GM23338 (cell line): ENCODE measurements around the gene CSTPP1. TPM values are rescaled to one million over a fixed set of nuclear protein-coding genes. Genes with fewer than 3 reads are reported as not detected.

Experiments
- ATAC-seq: fragments of 200-7000 bp; cut with Tn5 transposase; 3 replicates; pipeline ENCODE4 v1.9.1; 2020
- DNase-seq: peaks from one replicate; pipeline ENCODE4 v3.0.0-alpha.2; 2015; ENCODE audit warnings: low spot score
- H2AFZ ChIP-seq: fragments of 200-600 bp; sonication (generic); 2 replicates; pipeline ENCODE4 v1.8.0; 2016; ENCODE audit warnings: antibody characterized with exemption, mild to moderate bottlenecking, moderate library complexity
- H3F3A ChIP-seq: fragments of 200-600 bp; sonication (generic); replicated peaks from 2 replicates; pipeline ENCODE4 v1.8.0; 2017; ENCODE audit warnings: antibody characterized with exemption, mixed run types, low read depth
- H3K27ac ChIP-seq: fragments of 200-600 bp; sonication (generic); 2 replicates; pipeline ENCODE4 v1.6.1; 2016; ENCODE audit warnings: low read depth
- H3K27me3 ChIP-seq: fragments of 200-600 bp; sonication (generic); 2 replicates; pipeline ENCODE4 v1.8.0; 2016; ENCODE audit warnings: mild to moderate bottlenecking, mixed run types, moderate library complexity; ENCODE audit not compliant: insufficient read depth
- H3K36me3 ChIP-seq: fragments of 200-600 bp; sonication (generic); 2 replicates; pipeline ENCODE4 v1.8.0; 2016; ENCODE audit warnings: mild to moderate bottlenecking; ENCODE audit not compliant: insufficient read depth
- H3K4me1 ChIP-seq: fragments of 200-600 bp; sonication (generic); 2 replicates; pipeline ENCODE4 v1.8.0; 2016; ENCODE audit warnings: mild to moderate bottlenecking, moderate library complexity; ENCODE audit not compliant: insufficient read depth
- H3K4me2 ChIP-seq: fragments of 200-600 bp; sonication (generic); 2 replicates; pipeline ENCODE4 v1.7.1; 2017; ENCODE audit warnings: mixed run types
- H3K4me3 ChIP-seq: fragments of 200-600 bp; sonication (generic); 2 replicates; pipeline ENCODE4 v1.6.1; 2016; ENCODE audit warnings: mixed run types
- H3K79me2 ChIP-seq: fragments of 200-600 bp; sonication (generic); replicated peaks from 2 replicates; pipeline ENCODE4 v1.8.0; 2017; ENCODE audit warnings: mild to moderate bottlenecking; ENCODE audit not compliant: insufficient read depth
- H3K9me2 ChIP-seq: fragments of 200-600 bp; sonication (generic); 2 replicates; pipeline ENCODE4 v1.8.0; 2017; ENCODE audit not compliant: insufficient read depth
- H4K20me1 ChIP-seq: fragments of 200-600 bp; sonication (generic); replicated peaks from 2 replicates; pipeline ENCODE4 v1.8.0; 2017; ENCODE audit warnings: mild to moderate bottlenecking; ENCODE audit not compliant: insufficient read depth
- H3K27ac Mint-ChIP-seq: 2 replicates; pipeline ENCODE4 v1.8.0; 2020; ENCODE audit warnings: inconsistent platforms, mild to moderate bottlenecking, moderate library complexity, mixed read lengths
- H3K27me3 Mint-ChIP-seq: 3 replicates; pipeline ENCODE4 v1.8.0; 2022; ENCODE audit warnings: low read depth, mild to moderate bottlenecking, moderate library complexity, mixed read lengths, inconsistent platforms; ENCODE audit not compliant: insufficient read depth, poor library complexity
- H3K36me3 Mint-ChIP-seq: 3 replicates; pipeline ENCODE4 v1.8.0; 2021; ENCODE audit warnings: low read depth, mild to moderate bottlenecking, inconsistent platforms, moderate library complexity, mixed read lengths
- H3K4me1 Mint-ChIP-seq: 3 replicates; pipeline ENCODE4 v1.8.0; 2020; ENCODE audit warnings: mild to moderate bottlenecking, inconsistent platforms, mixed read lengths
- H3K4me3 Mint-ChIP-seq: 3 replicates; pipeline ENCODE4 v1.8.0; 2021; ENCODE audit warnings: moderate library complexity, mild to moderate bottlenecking, inconsistent platforms, mixed read lengths
- H3K9me3 Mint-ChIP-seq: 3 replicates; pipeline ENCODE4 v1.8.0; 2020; ENCODE audit warnings: moderate library complexity, mild to moderate bottlenecking, inconsistent platforms, mixed read lengths
- CREB1 ChIP-seq: fragments of 250-450 bp; sonication (Bioruptor Pico); IDR thresholded peaks from 2 replicates; pipeline ENCODE4 v1.5.0; 2020; ENCODE audit warnings: low read depth, mild to moderate bottlenecking, moderate library complexity
- EZH2 ChIP-seq: fragments of 200-600 bp; sonication (generic); IDR thresholded peaks from one replicate; pipeline ENCODE4 v1.8.0; 2017; ENCODE audit warnings: antibody characterized with exemption, mild to moderate bottlenecking, low read depth; ENCODE audit not compliant: unreplicated experiment
- EZH2phosphoT487 ChIP-seq: fragments of 200-600 bp; sonication (generic); IDR thresholded peaks from one replicate; pipeline ENCODE4 v1.8.1; 2018; ENCODE audit warnings: antibody characterized with exemption; ENCODE audit not compliant: unreplicated experiment
- JUNB ChIP-seq: IDR thresholded peaks from one replicate; pipeline ENCODE4 v1.6.1; 2016; ENCODE audit warnings: antibody characterized with exemption; ENCODE audit not compliant: unreplicated experiment
- NANOG ChIP-seq: IDR thresholded peaks from 2 replicates; pipeline ENCODE4 v1.6.1; 2016; ENCODE audit warnings: antibody characterized with exemption, borderline replicate concordance
- POLR2AphosphoS5 ChIP-seq: IDR thresholded peaks from 2 replicates; pipeline ENCODE4 v1.6.1; 2016; ENCODE audit warnings: antibody characterized with exemption, low read depth
- STAT1 ChIP-seq: IDR thresholded peaks from one replicate; pipeline ENCODE4 v1.6.1; 2016; ENCODE audit warnings: antibody characterized with exemption; ENCODE audit not compliant: unreplicated experiment
- ZNF114 ChIP-seq: fragments of 250-450 bp; sonication (Bioruptor Pico); IDR thresholded peaks from 2 replicates; pipeline ENCODE4 v1.5.0; 2020; ENCODE audit warnings: mild to moderate bottlenecking, moderate library complexity
- ZNF331 ChIP-seq: fragments of 250-450 bp; sonication (Bioruptor Pico); IDR thresholded peaks from 2 replicates; pipeline ENCODE4 v1.5.0; 2020; ENCODE audit warnings: low read depth, mild to moderate bottlenecking, moderate library complexity
- polyA plus RNA-seq: library from polyadenylated mRNA; unstranded; fragments of >200 nt; fragmentation: Nextera tagmentation; extraction: Ambion mirVana; gene quantifications from 2 replicates; pipeline ENCODE4 v1.2.1, GENCODE V29; 2016
- total RNA-seq: library from RNA; depleted of rRNA; stranded (reverse); fragments of >200 nt; shearing (Covaris generic); gene quantifications from 2 replicates; pipeline ENCODE4 v1.2.3, GENCODE V29; 2014
- TF ChIP-seq, protein P1 (sequence below), 2 experiments: fragments of 200-600 bp in 1 of 2; sonication (generic) in 1 of 2; conservative IDR thresholded peaks; 2 replicates each; pipeline versions ENCODE4 v1.5.1 to v1.6.1; 2016 to 2017; ENCODE audit warnings: antibody characterized with exemption in 2 of 2, low read depth in 2 of 2, mild to moderate bottlenecking in 2 of 2, moderate library complexity in 1 of 2
- TF ChIP-seq, protein P2 (sequence below): IDR thresholded peaks from one replicate; pipeline ENCODE4 v1.6.1; 2018; ENCODE audit warnings: antibody characterized with exemption; ENCODE audit not compliant: unreplicated experiment
- TF ChIP-seq, protein P3 (sequence below): fragments of 250-450 bp; sonication (Bioruptor Pico); IDR thresholded peaks from 2 replicates; pipeline ENCODE4 v1.5.0; 2020; ENCODE audit warnings: mild to moderate bottlenecking, moderate library complexity
- TF ChIP-seq, protein P4 (sequence below): IDR thresholded peaks from 2 replicates; pipeline ENCODE4 v1.6.1; 2016; ENCODE audit warnings: antibody characterized with exemption

The CSTPP1 gene
- total and polyA plus RNA-seq, 2 experiments from 2014 or later: 23.5 to 42.6 TPM

DNA sequence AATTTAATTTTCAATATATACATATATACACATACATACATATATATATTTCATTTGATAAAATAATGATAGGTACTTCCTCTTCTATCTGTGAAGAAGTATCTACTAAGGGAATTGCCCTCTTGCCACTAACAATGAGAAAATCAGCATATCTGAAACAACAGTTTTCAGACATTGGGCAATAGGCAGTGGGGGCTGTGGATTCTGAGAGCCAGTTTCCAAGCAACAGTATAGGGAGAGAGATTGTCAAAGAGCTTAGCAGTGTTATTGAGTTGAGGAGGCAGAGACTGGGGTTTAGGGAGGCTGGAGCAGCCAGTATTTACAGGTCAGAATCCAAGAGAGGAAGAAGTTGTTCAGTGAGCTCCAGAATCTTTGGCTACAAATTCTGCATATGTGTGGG, 120.8 kb downstream of the CSTPP1 start:
- Histone ChIP-seq H3K4me3 (no peak overlapping the region), H3F3A (no peaks in the 10 kb centered on the region), H3K4me1 (peaks cover 34% of the 10 kb centered on the region), H3K79me2 (no peaks in the 10 kb centered on the region), H3K9me2 (no peaks in the 10 kb centered on the region), H4K20me1 (no peaks in the 10 kb centered on the region), H3K36me3 (no peaks in the 10 kb centered on the region), H3K4me2 (no peak overlapping the region), H3K27me3 (no peaks in the 10 kb centered on the region), H2AFZ (no peak overlapping the region), H3K27ac (no peak overlapping the region)
- Mint-ChIP-seq H3K27me3 (no peaks in the 10 kb centered on the region), H3K27ac (peak overlapping the region; percentile 90), H3K9me3 (peaks cover 4% of the 10 kb centered on the region), H3K36me3 (peaks cover 11% of the 10 kb centered on the region), H3K4me1 (peaks cover 41% of the 10 kb centered on the region), H3K4me3 (no peak overlapping the region)
- TF ChIP-seq, protein P1, sequence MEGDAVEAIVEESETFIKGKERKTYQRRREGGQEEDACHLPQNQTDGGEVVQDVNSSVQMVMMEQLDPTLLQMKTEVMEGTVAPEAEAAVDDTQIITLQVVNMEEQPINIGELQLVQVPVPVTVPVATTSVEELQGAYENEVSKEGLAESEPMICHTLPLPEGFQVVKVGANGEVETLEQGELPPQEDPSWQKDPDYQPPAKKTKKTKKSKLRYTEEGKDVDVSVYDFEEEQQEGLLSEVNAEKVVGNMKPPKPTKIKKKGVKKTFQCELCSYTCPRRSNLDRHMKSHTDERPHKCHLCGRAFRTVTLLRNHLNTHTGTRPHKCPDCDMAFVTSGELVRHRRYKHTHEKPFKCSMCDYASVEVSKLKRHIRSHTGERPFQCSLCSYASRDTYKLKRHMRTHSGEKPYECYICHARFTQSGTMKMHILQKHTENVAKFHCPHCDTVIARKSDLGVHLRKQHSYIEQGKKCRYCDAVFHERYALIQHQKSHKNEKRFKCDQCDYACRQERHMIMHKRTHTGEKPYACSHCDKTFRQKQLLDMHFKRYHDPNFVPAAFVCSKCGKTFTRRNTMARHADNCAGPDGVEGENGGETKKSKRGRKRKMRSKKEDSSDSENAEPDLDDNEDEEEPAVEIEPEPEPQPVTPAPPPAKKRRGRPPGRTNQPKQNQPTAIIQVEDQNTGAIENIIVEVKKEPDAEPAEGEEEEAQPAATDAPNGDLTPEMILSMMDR (conservative IDR thresholded peaks at IDR 0.05; ENCODE audit: low read depth in 2 of 2): no peak
- no peak for TF ChIP-seq EZH2
- TF ChIP-seq POLR2AphosphoS5: no peak
- TF ChIP-seq ZNF331 (CRISPR knock-in tag): no peak
- TF ChIP-seq, protein P2, sequence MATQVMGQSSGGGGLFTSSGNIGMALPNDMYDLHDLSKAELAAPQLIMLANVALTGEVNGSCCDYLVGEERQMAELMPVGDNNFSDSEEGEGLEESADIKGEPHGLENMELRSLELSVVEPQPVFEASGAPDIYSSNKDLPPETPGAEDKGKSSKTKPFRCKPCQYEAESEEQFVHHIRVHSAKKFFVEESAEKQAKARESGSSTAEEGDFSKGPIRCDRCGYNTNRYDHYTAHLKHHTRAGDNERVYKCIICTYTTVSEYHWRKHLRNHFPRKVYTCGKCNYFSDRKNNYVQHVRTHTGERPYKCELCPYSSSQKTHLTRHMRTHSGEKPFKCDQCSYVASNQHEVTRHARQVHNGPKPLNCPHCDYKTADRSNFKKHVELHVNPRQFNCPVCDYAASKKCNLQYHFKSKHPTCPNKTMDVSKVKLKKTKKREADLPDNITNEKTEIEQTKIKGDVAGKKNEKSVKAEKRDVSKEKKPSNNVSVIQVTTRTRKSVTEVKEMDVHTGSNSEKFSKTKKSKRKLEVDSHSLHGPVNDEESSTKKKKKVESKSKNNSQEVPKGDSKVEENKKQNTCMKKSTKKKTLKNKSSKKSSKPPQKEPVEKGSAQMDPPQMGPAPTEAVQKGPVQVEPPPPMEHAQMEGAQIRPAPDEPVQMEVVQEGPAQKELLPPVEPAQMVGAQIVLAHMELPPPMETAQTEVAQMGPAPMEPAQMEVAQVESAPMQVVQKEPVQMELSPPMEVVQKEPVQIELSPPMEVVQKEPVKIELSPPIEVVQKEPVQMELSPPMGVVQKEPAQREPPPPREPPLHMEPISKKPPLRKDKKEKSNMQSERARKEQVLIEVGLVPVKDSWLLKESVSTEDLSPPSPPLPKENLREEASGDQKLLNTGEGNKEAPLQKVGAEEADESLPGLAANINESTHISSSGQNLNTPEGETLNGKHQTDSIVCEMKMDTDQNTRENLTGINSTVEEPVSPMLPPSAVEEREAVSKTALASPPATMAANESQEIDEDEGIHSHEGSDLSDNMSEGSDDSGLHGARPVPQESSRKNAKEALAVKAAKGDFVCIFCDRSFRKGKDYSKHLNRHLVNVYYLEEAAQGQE: no peak
- TF ChIP-seq, protein P3, sequence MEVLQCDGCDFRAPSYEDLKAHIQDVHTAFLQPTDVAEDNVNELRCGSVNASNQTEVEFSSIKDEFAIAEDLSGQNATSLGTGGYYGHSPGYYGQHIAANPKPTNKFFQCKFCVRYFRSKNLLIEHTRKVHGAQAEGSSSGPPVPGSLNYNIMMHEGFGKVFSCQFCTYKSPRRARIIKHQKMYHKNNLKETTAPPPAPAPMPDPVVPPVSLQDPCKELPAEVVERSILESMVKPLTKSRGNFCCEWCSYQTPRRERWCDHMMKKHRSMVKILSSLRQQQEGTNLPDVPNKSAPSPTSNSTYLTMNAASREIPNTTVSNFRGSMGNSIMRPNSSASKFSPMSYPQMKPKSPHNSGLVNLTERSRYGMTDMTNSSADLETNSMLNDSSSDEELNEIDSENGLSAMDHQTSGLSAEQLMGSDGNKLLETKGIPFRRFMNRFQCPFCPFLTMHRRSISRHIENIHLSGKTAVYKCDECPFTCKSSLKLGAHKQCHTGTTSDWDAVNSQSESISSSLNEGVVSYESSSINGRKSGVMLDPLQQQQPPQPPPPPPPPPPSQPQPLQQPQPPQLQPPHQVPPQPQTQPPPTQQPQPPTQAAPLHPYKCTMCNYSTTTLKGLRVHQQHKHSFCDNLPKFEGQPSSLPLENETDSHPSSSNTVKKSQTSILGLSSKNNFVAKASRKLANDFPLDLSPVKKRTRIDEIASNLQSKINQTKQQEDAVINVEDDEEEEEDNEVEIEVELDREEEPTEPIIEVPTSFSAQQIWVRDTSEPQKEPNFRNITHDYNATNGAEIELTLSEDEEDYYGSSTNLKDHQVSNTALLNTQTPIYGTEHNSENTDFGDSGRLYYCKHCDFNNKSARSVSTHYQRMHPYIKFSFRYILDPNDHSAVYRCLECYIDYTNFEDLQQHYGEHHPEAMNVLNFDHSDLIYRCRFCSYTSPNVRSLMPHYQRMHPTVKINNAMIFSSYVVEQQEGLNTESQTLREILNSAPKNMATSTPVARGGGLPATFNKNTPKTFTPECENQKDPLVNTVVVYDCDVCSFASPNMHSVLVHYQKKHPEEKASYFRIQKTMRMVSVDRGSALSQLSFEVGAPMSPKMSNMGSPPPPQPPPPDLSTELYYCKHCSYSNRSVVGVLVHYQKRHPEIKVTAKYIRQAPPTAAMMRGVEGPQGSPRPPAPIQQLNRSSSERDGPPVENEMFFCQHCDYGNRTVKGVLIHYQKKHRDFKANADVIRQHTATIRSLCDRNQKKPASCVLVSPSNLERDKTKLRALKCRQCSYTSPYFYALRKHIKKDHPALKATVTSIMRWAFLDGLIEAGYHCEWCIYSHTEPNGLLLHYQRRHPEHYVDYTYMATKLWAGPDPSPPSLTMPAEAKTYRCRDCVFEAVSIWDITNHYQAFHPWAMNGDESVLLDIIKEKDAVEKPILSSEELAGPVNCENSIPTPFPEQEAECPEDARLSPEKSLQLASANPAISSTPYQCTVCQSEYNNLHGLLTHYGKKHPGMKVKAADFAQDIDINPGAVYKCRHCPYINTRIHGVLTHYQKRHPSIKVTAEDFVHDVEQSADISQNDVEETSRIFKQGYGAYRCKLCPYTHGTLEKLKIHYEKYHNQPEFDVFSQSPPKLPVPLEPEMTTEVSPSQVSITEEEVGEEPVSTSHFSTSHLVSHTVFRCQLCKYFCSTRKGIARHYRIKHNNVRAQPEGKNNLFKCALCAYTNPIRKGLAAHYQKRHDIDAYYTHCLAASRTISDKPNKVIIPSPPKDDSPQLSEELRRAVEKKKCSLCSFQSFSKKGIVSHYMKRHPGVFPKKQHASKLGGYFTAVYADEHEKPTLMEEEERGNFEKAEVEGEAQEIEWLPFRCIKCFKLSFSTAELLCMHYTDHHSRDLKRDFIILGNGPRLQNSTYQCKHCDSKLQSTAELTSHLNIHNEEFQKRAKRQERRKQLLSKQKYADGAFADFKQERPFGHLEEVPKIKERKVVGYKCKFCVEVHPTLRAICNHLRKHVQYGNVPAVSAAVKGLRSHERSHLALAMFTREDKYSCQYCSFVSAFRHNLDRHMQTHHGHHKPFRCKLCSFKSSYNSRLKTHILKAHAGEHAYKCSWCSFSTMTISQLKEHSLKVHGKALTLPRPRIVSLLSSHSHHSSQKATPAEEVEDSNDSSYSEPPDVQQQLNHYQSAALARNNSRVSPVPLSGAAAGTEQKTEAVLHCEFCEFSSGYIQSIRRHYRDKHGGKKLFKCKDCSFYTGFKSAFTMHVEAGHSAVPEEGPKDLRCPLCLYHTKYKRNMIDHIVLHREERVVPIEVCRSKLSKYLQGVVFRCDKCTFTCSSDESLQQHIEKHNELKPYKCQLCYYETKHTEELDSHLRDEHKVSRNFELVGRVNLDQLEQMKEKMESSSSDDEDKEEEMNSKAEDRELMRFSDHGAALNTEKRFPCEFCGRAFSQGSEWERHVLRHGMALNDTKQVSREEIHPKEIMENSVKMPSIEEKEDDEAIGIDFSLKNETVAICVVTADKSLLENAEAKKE (CRISPR knock-in tag): no peak
- TF ChIP-seq JUNB: no peak
- TF ChIP-seq STAT1: no peak
- no peak for TF ChIP-seq NANOG
- TF ChIP-seq EZH2phosphoT487: no peak
- TF ChIP-seq, protein P4, sequence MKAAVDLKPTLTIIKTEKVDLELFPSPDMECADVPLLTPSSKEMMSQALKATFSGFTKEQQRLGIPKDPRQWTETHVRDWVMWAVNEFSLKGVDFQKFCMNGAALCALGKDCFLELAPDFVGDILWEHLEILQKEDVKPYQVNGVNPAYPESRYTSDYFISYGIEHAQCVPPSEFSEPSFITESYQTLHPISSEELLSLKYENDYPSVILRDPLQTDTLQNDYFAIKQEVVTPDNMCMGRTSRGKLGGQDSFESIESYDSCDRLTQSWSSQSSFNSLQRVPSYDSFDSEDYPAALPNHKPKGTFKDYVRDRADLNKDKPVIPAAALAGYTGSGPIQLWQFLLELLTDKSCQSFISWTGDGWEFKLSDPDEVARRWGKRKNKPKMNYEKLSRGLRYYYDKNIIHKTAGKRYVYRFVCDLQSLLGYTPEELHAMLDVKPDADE: no peak
- no peak for TF ChIP-seq CREB1
- TF ChIP-seq ZNF114: no peak
- ATAC-seq: peak; percentile 64
- DNase-seq: peak; percentile 53
